ENCODE measurements around the gene FBXW8. TPM values are rescaled to one million over a fixed set of nuclear protein-coding genes. Genes with fewer than 3 reads are reported as not detected.

FBXW8 gene
- total RNA-seq, 2 donors from 2014 or later: 26.1 to 34.7 TPM

- 95 to 100% methylated on average over 4 to 5 of the region's 5 CpGs for WGBS, 2 experiments (ENCODE audit: insufficient coverage in 1 of 2, insufficient read length in 1 of 2)
- Histone ChIP-seq H3K4me3 (ENCODE audit: low read length) (no peak overlapping the region), H3K9ac (ENCODE audit: extremely low read depth, low read length, poor library complexity, severe bottlenecking) (no peak overlapping the region), H3K9me3 (ENCODE audit: control insufficient read depth, low read length) (peaks cover 35% of the 10 kb centered on the region), H3K27ac (ENCODE audit: low read depth, low read length) (no peak overlapping the region), H3K27me3 (ENCODE audit: control insufficient read depth, insufficient read depth, low read length, poor library complexity, severe bottlenecking) (no peaks in the 10 kb centered on the region), H3K4me1 (ENCODE audit: control insufficient read depth, insufficient read depth, low read length) (no peaks in the 10 kb centered on the region), H3K36me3 (ENCODE audit: control insufficient read depth, insufficient read depth, low read length) (peaks cover 64% of the 10 kb centered on the region)
- peaks cover 58% of the 10 kb centered on the region for H3K36me3 Mint-ChIP-seq (ENCODE audit: low read depth)
- no peak for DNase-seq
- H3K9me3 Mint-ChIP-seq: peaks cover 29% of the 10 kb centered on the region
- H3K4me3 Mint-ChIP-seq: no peak overlapping the region
- no peak for TF ChIP-seq CTCF (conservative IDR thresholded peaks at IDR 0.05)
- no peak overlapping the region for H3K27ac Mint-ChIP-seq
- H3K27me3 Mint-ChIP-seq (ENCODE audit: insufficient read depth): no peaks in the 10 kb centered on the region
- peaks cover 16% of the 10 kb centered on the region for H3K4me1 Mint-ChIP-seq
These were observed 30.4 kb downstream of the FBXW8 start for GRCh38 chr12:116941188-116941587.

DNA sequence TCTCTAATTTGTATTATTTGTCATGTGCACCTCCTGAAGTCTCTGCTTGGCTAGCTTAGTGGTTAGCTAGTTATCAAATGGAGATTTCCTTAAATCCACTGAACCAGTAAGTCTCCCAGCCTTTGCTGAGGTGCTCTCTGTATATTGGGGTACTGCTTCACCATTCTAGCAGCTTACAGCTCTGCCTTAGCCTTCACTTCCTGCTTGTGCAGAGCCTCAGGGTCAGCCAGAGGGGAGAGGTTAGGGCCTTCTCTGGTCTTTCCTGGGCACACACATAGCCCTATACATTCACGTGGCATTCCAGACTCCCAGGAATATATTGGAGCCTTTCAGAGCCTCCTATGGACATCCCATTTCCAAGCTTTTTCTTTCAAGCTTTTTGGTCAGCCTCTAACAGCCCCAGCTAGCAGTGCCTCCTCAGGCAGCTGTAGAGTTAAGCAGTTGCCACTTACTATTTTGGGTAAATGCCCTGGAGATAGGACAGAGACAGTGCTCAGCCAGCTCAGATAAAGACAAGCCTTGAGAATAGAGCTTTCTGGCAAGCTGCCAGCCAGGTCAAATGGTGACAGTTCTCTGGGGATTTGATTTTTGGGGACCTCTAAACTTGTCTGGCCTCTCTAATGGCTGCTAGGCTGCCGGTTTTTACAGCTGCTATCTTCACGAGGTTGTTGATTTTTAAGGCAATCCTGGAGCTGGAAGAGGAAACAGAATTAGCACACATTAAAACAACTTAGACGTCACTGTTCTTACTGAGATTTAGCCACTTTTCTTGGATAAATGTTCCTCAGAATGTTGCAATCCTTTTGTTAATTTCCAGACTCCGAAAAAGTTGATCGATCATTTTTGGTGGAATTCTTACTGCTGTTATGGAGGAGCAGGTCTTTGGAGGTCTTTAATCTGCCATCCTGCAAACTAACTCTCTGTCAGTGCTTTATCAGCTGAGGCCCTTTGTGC is 32.9 kb downstream of the FBXW8 start:
- Mint-ChIP-seq H3K4me1 (peaks cover 7% of the 10 kb centered on the region), H3K4me3 (no peak overlapping the region), H3K36me3 (ENCODE audit: low read depth) (peaks cover 62% of the 10 kb centered on the region), H3K27me3 (ENCODE audit: insufficient read depth) (no peaks in the 10 kb centered on the region), H3K9me3 (peaks cover 25% of the 10 kb centered on the region), H3K27ac (no peak overlapping the region)
- 93 to 100% methylated on average over 5 to 6 of the region's 6 CpGs for WGBS, 2 experiments (ENCODE audit: insufficient coverage in 1 of 2, insufficient read length in 1 of 2)
- TF ChIP-seq CTCF (conservative IDR thresholded peaks at IDR 0.05): no peak
- Histone ChIP-seq H3K27me3 (ENCODE audit: control insufficient read depth, insufficient read depth, low read length, poor library complexity, severe bottlenecking) (no peaks in the 10 kb centered on the region), H3K27ac (ENCODE audit: low read depth, low read length) (no peak overlapping the region), H3K4me3 (ENCODE audit: low read length) (no peak overlapping the region), H3K9ac (ENCODE audit: extremely low read depth, low read length, poor library complexity, severe bottlenecking) (no peak overlapping the region), H3K36me3 (ENCODE audit: control insufficient read depth, insufficient read depth, low read length) (peaks cover 60% of the 10 kb centered on the region), H3K4me1 (ENCODE audit: control insufficient read depth, insufficient read depth, low read length) (no peaks in the 10 kb centered on the region), H3K9me3 (ENCODE audit: control insufficient read depth, low read length) (peaks cover 28% of the 10 kb centered on the region)
- no peak for DNase-seq

DNA sequence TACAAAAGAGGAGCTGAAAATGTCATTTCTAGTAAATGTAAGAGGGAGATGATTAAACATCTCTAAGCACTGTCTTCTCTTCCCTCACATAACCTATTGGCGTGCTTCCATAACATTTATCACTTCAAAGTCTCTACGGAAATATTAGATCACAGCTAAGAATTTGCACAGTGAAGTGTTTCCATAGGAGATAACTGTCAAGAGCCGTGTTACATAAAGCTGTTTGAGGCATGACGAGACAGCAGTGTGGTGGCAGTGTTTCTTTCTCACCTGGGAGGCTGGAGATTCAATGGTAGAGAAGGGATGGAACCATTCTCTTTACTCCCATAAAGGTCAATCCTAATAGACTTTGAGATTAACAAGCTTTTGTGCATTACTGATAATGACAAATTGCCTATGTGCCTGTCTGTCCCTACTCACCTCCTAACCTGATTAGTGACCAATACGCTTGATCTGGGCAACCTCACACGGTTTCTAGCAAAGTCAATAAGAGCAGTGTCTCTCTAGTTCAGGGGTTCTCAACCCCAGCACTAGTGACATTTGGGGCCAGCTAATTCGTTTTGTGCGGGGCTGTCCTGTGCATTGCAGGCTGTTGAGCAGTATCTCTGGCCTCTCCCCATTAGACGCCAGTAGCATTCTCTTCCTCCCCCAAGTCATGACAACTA is 35.3 kb downstream of the FBXW8 start:
- H3K4me1 Mint-ChIP-seq: no peaks in the 10 kb centered on the region
- H3K4me3 ChIP-seq (ENCODE audit: low read length): no peak overlapping the region
- no peaks in the 10 kb centered on the region for H3K4me1 ChIP-seq (ENCODE audit: control insufficient read depth, insufficient read depth, low read length)
- peaks cover 71% of the 10 kb centered on the region for H3K36me3 ChIP-seq (ENCODE audit: control insufficient read depth, insufficient read depth, low read length)
- no peak for TF ChIP-seq CTCF (conservative IDR thresholded peaks at IDR 0.05)
- DNase-seq: no peak
- no peak overlapping the region for H3K9ac ChIP-seq (ENCODE audit: extremely low read depth, low read length, poor library complexity, severe bottlenecking)
- peaks cover 25% of the 10 kb centered on the region for H3K9me3 Mint-ChIP-seq
- H3K4me3 Mint-ChIP-seq: no peak overlapping the region
- 89 to 95% methylated on average over 6 to 9 of the region's 9 CpGs for WGBS, 2 experiments (ENCODE audit: insufficient coverage in 1 of 2, insufficient read length in 1 of 2)
- peaks cover 28% of the 10 kb centered on the region for H3K9me3 ChIP-seq (ENCODE audit: control insufficient read depth, low read length)
- no peak overlapping the region for H3K27ac Mint-ChIP-seq
- H3K27ac ChIP-seq (ENCODE audit: low read depth, low read length): no peak overlapping the region
- no peaks in the 10 kb centered on the region for H3K27me3 Mint-ChIP-seq (ENCODE audit: insufficient read depth)
- peaks cover 76% of the 10 kb centered on the region for H3K36me3 Mint-ChIP-seq (ENCODE audit: low read depth)
- H3K27me3 ChIP-seq (ENCODE audit: control insufficient read depth, insufficient read depth, low read length, poor library complexity, severe bottlenecking): no peaks in the 10 kb centered on the region

Data from endodermal cell (in vitro differentiated cells).